CD4-positive, alpha-beta T cell (primary cell): ENCODE results near the gene EPB41L4A. TPM values are rescaled to one million over a fixed set of nuclear protein-coding genes. Genes with fewer than 3 reads are reported as not detected.

Source experiments
- ATAC-seq: fragments of 200-7000 bp; cut with Tn5 transposase; one replicate; pipeline ENCODE4 v1.10.0; 2022; ENCODE audit warnings: mild to moderate bottlenecking; ENCODE audit not compliant: poor library complexity
- CTCF ChIA-PET: fragments of 350-600 bp; sonication (Branson Sonifier 250); formaldehyde crosslinking; loops from one replicate; lab custom pipeline; 2021; ENCODE audit warnings: antibody characterized with exemption, inconsistent platforms; lab: Charles Lee
- POLR2A ChIA-PET: fragments of 350-600 bp; sonication (Branson Sonifier 250); formaldehyde crosslinking; loops from one replicate; lab custom pipeline; 2021; ENCODE audit warnings: antibody characterized with exemption, inconsistent platforms; lab: Charles Lee
- DNase-seq, 14 experiments: peaks; one replicate each; pipeline ENCODE4 v3.0.0-alpha.2; 2013 to 2020; ENCODE audit warnings: mixed read lengths in 2 of 14
- H3K27ac ChIP-seq, 2 donors: one replicate each; pipeline versions ENCODE4 v1.5.1 to v1.7.0; 2013; ENCODE audit warnings: low read length in 2 of 2, low read depth in 1 of 2, mild to moderate bottlenecking in 1 of 2
- H3K27me3 ChIP-seq, 2 experiments: 1 replicate in 1 of 2; 2 replicates in 1 of 2; pipeline versions ENCODE4 v1.6.1 to v1.7.0; 2013; ENCODE audit warnings: low read length in 2 of 2, control low read depth in 1 of 2, mild to moderate bottlenecking in 1 of 2, moderate library complexity in 1 of 2; ENCODE audit not compliant: insufficient read depth in 2 of 2, control insufficient read depth in 1 of 2
- H3K36me3 ChIP-seq: one replicate; pipeline ENCODE4 v1.6.1; 2013; ENCODE audit warnings: low read length, control low read depth; ENCODE audit not compliant: insufficient read depth
- H3K4me1 ChIP-seq: one replicate; pipeline ENCODE4 v1.6.1; 2013; ENCODE audit warnings: low read length, control low read depth; ENCODE audit not compliant: insufficient read depth
- H3K4me3 ChIP-seq: one replicate; pipeline ENCODE4 v1.5.1; 2013; ENCODE audit warnings: mild to moderate bottlenecking, low read length, moderate library complexity
- H3K9me3 ChIP-seq, 2 experiments: 1 replicate in 1 of 2; 2 replicates in 1 of 2; pipeline versions ENCODE4 v1.6.1 to v1.7.0; 2013; ENCODE audit warnings: low read length in 2 of 2, mild to moderate bottlenecking in 2 of 2, control low read depth in 1 of 2, moderate library complexity in 1 of 2; ENCODE audit not compliant: control insufficient read depth in 1 of 2, insufficient read depth in 1 of 2
- H3K27ac Mint-ChIP-seq: one replicate; pipeline ENCODE4 v1.8.0; 2020; ENCODE audit warnings: mixed read lengths
- H3K27me3 Mint-ChIP-seq: one replicate; pipeline ENCODE4 v1.8.0; 2021; ENCODE audit warnings: mixed read lengths
- H3K36me3 Mint-ChIP-seq: one replicate; pipeline ENCODE4 v1.8.0; 2021; ENCODE audit warnings: low read depth, mixed read lengths
- H3K4me1 Mint-ChIP-seq: one replicate; pipeline ENCODE4 v1.8.0; 2021; ENCODE audit warnings: low read depth, mixed read lengths
- H3K4me3 Mint-ChIP-seq: one replicate; pipeline ENCODE4 v1.8.0; 2020; ENCODE audit warnings: mild to moderate bottlenecking, mixed read lengths
- H3K9me3 Mint-ChIP-seq: one replicate; pipeline ENCODE4 v1.8.0; 2020; ENCODE audit warnings: mixed read lengths
- intact Hi-C, 2 experiments: fragments of 100-400 bp; cut with DNase I in 1 of 2; cut with micrococcal nuclease in 1 of 2; formaldehyde crosslinking; loops; one replicate each; pipeline versions ENCODE4 v1.15.1 to v1.9.0; 2023 to 2025; cut with DNase I, micrococcal nuclease
- total RNA-seq, 174 experiments: library from RNA in 2 of 174; stranded (reverse) in 2 of 174; gene quantifications; one replicate each; pipeline ENCODE4 v1.2.3 and lab custom pipeline; 2021 to 2026
- TF ChIP-seq, protein P1 (sequence below): fragments of 200-600 bp; IDR thresholded peaks from one replicate; pipeline ENCODE4 v1.8.0; 2022; ENCODE audit warnings: antibody characterized with exemption, mild to moderate bottlenecking

The EPB41L4A gene
- total RNA-seq, 2 experiments from 2014 or later = 0.08 TPM; not detected in 1

DNA sequence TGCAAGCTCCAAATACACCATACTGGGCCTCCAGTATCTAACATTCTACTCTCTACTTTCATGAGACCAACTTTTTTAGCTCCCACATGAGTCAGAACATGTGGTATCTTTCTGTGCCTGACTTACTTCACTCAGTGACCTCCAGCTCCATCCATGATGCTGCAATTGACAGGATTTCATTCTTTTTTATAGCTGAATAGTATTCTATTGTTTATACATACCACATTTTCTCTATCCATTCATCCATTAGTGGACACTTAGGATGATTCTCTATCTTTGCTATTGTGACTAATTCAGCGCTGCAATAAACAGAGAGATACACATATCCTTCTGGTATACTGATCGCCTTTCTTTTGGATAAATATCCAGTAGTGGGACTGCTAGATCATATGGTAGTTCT is 68.5 kb downstream of the EPB41L4A start:
- Mint-ChIP-seq H3K27ac (no peak overlapping the region), H3K36me3 (no peaks in the 10 kb centered on the region), H3K4me1 (no peaks in the 10 kb centered on the region), H3K4me3 (no peak overlapping the region), H3K9me3 (no peaks in the 10 kb centered on the region), H3K27me3 (peaks cover 9% of the 10 kb centered on the region)
- no peaks in the 10 kb centered on the region for H3K36me3 ChIP-seq
- H3K9me3 ChIP-seq = peaks cover 0 to 4% of the 10 kb centered on the region in 2 experiments
- no peak overlapping the region for H3K4me3 ChIP-seq
- no peaks in the 10 kb centered on the region for H3K27me3 ChIP-seq
- no peak for DNase-seq
- H3K4me1 ChIP-seq = no peaks in the 10 kb centered on the region
- ATAC-seq = no peak
- CTCF ChIA-PET = no interaction called here
- H3K27ac ChIP-seq = no peak overlapping the region
- intact Hi-C loops = no loop called here
- POLR2A ChIA-PET = interaction anchor here (0.9 kb wide), 1 partner anchor 12 kb away, joined by 3 read pairs; no protein-coding TSS in a partner anchor
- TF ChIP-seq, protein P1, sequence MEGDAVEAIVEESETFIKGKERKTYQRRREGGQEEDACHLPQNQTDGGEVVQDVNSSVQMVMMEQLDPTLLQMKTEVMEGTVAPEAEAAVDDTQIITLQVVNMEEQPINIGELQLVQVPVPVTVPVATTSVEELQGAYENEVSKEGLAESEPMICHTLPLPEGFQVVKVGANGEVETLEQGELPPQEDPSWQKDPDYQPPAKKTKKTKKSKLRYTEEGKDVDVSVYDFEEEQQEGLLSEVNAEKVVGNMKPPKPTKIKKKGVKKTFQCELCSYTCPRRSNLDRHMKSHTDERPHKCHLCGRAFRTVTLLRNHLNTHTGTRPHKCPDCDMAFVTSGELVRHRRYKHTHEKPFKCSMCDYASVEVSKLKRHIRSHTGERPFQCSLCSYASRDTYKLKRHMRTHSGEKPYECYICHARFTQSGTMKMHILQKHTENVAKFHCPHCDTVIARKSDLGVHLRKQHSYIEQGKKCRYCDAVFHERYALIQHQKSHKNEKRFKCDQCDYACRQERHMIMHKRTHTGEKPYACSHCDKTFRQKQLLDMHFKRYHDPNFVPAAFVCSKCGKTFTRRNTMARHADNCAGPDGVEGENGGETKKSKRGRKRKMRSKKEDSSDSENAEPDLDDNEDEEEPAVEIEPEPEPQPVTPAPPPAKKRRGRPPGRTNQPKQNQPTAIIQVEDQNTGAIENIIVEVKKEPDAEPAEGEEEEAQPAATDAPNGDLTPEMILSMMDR = no peak

DNA sequence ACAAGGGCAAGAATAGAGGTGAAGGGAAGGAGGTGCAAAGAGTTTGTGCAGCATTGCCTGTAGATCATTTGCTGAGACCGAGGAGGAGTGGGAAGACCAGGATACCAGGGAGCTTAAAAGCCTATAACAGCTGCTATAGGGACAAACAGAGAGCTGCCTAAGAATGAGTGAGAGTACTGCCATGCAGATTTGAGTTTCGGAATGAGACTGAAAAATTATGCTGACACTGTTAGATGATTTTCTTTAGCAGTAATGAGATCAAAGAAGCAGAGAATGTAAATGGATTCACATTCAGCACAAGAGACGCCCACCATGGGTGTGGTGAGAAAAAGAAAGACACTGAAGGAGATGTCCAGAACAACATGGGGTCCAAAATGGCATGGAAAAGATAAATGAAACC is 69.7 kb downstream of the EPB41L4A start:
- Histone ChIP-seq H3K27ac (no peak overlapping the region), H3K27me3 (no peaks in the 10 kb centered on the region), H3K4me3 (no peak overlapping the region), H3K9me3 (peaks cover 0 to 4% of the 10 kb centered on the region in 2 experiments), H3K36me3 (no peaks in the 10 kb centered on the region), H3K4me1 (no peaks in the 10 kb centered on the region)
- TF ChIP-seq, protein P1 = no peak
- intact Hi-C loops = no loop called here
- ATAC-seq (no peak), DNase-seq (no peak)
- H3K36me3 Mint-ChIP-seq = no peaks in the 10 kb centered on the region
- ChIA-PET POLR2A (no interaction called here), CTCF (no interaction called here)
- H3K9me3 Mint-ChIP-seq = no peaks in the 10 kb centered on the region
- H3K27ac Mint-ChIP-seq = no peak overlapping the region
- no peak overlapping the region for H3K4me3 Mint-ChIP-seq
- no peaks in the 10 kb centered on the region for H3K4me1 Mint-ChIP-seq
- peaks cover 4% of the 10 kb centered on the region for H3K27me3 Mint-ChIP-seq

DNA sequence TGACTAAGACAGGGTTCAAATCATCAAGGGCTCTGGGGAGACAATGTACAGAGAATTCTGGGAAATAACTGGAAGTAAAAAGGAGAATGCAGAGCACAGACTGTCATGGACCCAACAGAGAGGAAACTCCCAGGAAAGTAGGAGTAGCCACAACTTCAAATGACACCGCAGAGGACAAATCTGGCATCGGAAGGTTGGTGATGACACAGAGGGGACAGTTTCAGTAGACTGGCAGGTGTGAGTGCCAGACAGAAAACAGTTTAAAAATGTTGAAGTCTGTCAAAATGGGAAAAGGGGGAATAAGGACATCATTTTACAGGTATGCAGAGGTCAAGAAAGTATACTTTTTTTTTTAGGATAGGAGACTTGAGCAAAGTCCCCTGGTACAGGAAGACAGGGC is 70.2 kb downstream of the EPB41L4A start:
- no peaks in the 10 kb centered on the region for H3K9me3 Mint-ChIP-seq
- POLR2A ChIA-PET = no interaction called here

More for the DNA sequence above, 70.2 kb downstream of the EPB41L4A start:
- no peaks in the 10 kb centered on the region for H3K27me3 Mint-ChIP-seq
- H3K4me1 ChIP-seq = no peaks in the 10 kb centered on the region
- TF ChIP-seq, protein P1 = no peak
- H3K4me1 Mint-ChIP-seq = no peaks in the 10 kb centered on the region
- no peaks in the 10 kb centered on the region for H3K36me3 Mint-ChIP-seq
- no peak overlapping the region for H3K27ac Mint-ChIP-seq
- no peak overlapping the region for H3K27ac ChIP-seq
- H3K4me3 ChIP-seq = no peak overlapping the region
- H3K9me3 ChIP-seq = peaks cover 0 to 4% of the 10 kb centered on the region in 2 experiments
- DNase-seq (no peak), ATAC-seq (no peak)
- intact Hi-C loops = no loop called here
- H3K4me3 Mint-ChIP-seq = no peak overlapping the region
- no peaks in the 10 kb centered on the region for H3K36me3 ChIP-seq
- CTCF ChIA-PET = no interaction called here
- no peaks in the 10 kb centered on the region for H3K27me3 ChIP-seq
